HL-60/S4 treated with phorbol 12-myristate 13-acetate at 8.2 ng/mL for 4 days and 3 days (cell line): ENCODE data around the gene CELF4.

Experiments
- in situ Hi-C: fragments of 300-500 bp; cut with MboI; formaldehyde crosslinking; loops from 2 replicates; pipeline ENCODE4 v1.15.0; 2022; ENCODE audit warnings: low sequenced_read_pairs

CELF4 gene

DNA sequence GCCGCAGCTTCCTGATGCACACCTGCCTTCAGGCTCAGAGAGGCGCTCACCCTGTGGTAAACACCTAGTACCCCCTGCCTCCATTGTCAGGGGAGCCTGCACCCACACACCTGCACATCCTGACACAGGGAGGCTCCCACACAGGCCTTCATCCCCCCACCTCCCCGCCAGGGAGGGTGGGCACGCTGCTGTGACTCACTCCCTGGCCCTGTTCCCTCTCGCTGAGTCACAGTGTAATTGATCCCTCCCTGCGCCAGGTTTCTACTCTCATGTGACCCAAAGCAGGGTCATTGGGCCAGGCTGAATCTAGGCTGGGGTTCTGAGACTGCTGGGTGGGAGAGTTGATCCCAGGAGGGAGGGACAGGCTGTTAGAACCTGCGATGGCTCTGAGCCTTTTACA lies 8.5 kb upstream of the CELF4 start:
- in situ Hi-C loops: no loop called here

DNA sequence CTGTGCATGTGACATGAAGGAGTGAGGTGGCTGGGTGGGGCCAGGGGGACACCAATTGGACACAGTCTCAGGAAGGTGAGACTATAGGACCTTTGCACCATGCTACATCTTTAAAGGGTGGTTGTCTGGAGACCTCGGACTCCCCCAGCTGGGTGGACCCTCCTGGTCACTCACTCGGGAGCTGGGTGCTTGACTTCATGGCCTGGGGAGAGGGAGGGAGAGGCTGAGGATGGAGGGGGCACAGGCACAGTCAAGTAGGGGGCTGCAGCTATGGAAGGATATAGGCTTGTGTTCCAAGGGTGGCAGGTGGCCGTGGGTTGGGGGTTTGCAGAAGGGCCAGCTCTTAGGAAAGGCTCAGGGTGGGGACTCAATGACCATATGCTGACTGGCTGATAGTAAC lies 7.1 kb upstream of the CELF4 start:
- in situ Hi-C loops: no loop called here

DNA sequence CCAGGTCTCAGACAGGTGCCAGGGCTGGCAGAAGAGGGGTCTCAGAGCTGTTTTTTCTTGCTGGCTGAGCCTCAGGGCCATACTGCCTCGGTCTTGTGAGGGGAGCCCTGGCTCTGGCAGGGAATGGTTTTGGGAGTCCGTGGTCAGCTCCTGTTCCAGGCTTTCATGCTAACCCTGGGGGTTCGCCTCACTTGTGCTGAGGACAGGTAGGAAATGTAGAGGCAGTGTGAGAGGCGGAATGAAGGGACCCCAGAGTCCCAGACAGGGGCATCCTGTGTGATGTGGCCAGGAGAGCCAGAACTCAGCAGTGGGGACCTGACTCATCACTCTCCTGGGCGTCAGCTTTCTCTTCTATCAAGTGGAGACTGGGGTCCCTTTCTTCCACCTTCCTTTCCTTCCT lies 5.7 kb upstream of the CELF4 start:
- in situ Hi-C loops: no loop called here

DNA sequence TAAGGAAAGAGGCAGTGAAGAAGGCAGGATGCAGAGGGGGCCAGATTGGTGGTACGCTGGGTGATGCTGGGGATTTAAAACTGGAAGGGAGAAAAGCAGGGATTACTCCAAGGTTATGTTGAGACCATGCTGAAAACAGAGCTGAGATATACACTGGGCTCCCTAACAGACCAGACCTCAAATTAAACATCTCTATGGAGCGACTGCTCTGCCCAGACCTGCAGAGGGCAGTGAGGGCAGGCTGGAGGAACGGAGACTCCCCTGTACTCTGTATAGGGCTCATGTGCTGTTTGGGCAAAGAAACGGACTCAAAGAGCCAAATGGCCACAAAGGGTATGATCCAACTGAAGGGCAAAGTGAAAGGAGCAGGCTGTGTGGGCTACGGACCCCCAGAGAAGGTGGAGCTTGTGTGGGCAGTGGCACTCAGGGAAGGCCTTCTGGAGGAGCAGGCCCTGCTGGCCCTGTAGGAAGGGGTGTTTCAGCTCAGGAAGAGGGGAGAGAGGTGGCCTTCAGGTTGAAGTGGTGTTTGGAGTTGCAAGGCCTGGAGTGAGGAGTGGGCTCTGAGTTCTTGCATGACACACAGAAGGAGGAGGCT lies 4.8 kb upstream of the CELF4 start:
- in situ Hi-C loops: no loop called here

DNA sequence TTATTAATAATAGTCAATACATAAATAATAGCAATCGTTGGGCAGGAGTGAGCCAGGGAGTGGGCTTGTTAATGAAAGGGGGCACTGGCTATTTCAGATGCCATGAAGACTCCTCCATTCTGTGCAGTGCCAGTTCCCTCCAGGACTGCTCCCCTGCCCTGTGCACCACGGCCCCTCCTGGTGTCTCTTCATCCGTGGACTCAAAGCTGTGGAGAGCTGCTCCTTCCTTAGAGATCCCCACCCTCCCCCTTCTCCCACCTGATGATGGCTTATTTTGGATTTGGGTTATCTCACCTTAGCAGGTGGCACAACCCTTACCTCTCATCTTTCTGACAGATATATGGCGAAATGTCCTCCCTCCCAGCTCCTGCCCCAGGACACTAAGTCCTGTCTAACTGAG lies 3.1 kb upstream of the CELF4 start:
- in situ Hi-C loops: no loop called here

DNA sequence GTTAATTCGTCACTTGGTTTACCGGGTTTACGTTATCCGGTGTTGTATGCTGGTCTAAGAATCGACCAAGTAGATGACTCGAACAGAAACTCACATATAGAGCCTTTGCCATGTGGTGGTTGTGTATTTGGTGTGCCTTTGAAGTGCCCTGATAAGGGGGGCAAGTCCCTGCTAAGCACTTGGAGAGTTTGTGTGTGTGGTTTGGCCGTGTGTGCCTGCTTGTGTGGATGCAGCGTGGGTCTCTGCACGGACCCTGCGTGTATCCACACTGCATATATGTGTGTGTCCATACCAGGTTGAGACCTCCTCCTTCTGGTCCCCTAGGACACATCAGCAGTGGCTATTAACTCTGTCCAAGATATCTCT lies 2.4 kb upstream of the CELF4 start:
- in situ Hi-C loops: no loop called here

DNA sequence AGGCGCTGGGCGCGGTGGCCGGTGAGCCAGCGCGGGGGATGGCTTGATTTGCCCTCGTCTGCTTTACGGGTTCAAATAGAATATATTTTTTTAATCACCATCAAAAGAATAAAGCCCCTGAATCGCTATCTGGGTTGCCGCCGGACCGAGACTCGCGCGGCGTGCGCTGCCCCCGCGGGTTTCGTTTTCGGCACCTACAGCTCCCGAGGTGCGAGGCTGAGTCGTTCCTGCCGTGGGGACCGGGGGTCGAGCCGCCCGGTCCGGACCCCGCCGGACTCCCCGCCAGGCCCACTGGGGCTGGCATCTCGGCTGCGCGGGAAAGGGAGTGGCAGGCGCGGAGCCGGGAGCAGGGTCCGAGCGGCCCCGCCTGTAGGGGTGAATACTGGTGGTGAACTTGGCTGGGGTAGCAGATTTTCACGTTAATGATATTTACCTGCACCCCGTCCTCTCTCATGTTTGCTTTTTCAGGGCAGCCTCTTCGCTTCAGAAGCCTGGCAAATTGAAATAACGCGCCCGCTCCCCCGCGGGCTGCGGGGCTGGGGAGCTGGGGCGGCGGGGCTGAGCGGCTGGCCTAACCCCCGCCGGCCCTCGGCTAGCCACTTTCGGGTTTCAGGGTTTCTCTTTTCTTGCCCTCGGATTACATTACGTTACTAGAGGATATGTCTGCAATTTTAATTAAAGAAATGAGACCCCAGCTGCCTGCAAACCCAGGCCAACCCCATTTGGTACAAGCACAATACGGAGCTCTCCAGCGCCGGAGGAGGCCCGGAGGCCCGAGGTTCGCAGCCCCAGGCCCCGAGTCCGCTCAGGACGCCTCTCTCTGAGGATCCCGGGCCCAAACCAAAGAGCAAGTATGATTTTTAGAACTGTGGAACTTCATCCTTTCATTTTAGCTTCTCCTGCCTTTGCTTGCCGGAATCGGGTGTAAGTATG lies 1.7 kb upstream of the CELF4 start:
- in situ Hi-C loops: no loop called here

DNA sequence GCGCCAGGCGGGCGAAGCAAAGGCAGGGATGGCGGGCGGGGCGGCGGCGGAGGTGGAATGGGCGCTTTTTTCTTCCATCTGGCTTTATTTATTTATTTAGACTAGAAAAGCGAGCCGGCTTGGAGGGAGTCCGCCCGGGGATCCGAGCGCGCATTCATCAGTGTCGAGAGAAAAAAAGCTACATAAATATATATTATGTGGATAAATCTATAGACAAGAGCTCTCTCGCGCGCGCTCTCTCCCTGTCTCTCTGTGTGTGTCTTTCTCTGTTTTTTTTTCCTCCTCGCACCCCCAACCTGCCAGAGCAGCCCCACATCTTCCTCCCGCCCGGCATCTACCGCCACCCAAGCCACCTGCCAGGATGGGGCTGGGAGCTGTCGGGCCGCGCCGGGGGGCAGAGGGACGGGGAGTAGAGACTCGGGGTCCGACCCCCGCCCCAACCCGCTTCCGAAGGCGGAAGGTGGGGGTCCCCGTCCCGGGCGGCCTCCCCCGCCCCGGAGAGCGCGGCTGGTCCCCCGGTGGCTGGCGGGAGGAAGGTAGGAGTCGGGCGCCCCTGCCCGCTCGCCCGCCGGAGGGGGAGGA lies 972 bp upstream of the CELF4 start:
- in situ Hi-C loops: no loop called here

DNA sequence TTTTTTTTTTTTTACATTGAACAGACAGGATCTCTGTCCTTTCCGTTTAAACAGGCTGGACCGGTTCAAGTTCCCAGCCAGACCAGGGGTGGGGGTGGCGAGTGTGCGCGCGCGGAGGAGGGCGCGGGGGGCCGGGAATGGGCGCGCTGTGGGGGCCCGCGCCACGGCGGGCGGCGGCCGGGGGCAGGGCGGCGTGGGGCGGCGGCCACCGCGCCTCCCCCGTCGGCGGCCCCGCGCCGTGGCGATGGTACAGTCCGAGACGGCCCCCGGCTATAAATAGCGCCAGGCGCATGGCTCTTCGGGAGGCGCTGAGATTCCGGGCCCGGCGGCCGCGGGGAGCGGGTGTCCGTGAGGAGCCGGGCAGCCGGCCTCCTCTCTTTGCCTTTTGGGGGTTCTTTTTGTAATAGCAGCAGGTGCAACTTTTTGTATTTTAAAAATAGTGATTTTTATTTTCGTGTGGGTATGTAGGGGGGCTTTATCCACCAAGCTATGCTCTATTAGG lies 430 bp upstream of the CELF4 start:
- in situ Hi-C loops: no loop called here

DNA sequence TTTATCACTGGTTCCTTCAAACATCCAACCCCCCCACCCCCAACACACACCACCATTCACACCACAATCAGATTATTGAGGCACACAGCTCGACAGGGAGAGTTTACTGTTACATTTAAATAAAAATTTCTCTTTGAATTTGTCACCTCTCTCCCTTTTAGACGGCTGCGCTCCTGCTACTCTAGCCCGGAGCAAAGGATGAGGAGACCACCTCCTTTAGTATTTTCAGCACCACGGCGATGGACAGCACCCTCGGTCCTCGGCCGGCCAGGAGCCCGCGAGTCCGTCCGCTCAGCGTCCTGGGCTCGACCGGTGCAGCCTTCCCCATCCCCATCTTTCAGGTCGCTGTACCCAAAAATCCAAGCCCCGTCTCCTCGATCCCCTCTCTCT lies 892 bp downstream of the CELF4 start:
- in situ Hi-C loops: no loop called here

DNA sequence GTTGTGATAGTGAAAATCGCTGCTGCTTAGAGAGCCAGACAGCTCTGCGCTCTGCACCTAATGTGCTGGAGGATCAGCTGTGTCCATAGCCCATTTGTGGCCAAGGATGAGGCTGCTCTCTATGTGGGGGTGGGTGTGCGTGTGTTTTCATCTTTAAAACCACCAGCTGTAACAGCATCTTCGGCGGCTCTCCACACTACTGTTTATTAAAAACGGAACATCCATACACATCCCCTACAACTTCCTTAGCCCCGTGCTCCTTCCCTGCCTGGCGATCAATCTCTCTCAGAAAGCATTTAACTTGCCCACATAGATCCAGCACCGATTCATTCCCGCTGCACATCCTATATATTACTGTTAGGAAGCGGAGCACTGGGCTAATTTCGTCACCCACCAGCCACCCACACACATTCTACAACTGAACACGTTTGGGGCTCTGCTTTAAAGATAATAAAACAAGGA lies 1.6 kb downstream of the CELF4 start:
- in situ Hi-C loops: no loop called here

DNA sequence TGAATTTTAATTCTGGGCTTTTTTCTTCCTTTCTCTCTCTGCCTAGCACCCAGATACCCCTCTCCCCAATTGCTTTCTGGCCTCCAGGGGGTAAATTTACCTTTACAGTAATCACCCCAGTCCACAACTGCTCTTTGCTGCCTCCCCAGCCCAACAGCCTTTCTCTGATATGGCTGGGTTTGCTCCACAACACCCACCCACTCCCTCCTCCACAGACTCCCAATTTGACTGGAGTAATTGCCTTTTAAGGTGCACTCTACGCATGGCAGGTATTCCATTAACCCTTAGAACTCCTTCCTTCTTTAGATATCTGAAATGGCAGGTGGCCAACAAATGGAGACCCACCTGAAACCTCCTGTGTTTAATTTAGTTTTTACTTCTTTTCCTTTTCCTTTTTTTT lies 3.6 kb downstream of the CELF4 start:
- in situ Hi-C loops: no loop called here

DNA sequence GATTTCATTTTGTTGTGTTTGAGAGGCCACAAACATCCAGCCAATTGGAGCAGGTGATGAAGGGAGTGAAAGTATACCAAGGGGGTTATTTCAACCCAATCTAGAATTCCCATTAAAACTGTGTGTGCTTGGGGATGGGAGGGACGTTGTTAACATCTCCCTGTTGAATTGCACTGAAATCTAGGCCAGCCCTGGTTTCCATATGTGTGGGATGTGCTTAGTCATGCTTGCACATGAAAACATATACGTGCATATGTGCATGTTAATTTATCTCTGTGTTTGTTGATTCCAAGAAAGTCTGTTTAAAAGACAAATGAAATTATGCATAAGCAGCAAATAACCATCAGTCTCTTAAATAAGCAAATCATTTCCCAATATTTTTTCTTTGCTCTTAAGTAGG lies 5.6 kb downstream of the CELF4 start:
- in situ Hi-C loops: no loop called here

DNA sequence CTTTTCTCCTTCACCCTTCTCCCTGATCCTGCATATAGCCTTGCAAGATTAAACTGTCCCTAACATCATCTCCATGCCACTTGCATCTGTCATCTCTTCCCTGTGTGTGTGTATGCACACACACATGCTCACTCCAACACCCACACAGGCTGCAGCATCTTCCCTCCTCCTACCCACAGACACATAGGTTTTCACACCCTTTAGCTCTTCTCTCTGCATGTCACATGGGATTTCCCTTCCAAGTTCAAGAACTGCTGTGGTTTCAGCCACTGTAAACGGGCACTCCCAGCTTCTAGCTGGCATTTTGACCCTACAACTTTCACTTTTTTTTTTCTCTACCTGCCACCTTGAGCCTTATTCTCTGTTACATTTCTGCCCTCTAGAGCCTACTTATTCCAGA lies 6.4 kb downstream of the CELF4 start:
- in situ Hi-C loops: no loop called here

DNA sequence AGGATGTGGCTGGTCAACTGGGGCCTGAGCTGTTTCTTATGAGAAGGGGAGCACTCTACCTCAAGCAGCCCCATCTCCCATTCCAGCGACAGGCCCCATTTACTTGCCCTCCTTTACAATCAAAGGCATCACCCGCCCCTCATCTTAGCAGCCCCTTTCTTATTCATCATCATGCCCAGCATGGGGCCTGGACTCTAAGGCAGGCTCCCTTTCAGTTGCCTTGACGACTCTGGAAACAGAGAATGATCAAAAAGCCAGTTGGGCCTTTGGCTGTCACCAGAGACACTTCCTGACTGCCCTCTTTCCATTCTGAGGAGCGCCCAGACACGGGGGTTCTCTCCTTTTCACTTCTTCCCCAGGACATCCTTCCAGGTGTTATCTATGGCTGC lies 11.2 kb downstream of the CELF4 start:
- in situ Hi-C loops: no loop called here

DNA sequence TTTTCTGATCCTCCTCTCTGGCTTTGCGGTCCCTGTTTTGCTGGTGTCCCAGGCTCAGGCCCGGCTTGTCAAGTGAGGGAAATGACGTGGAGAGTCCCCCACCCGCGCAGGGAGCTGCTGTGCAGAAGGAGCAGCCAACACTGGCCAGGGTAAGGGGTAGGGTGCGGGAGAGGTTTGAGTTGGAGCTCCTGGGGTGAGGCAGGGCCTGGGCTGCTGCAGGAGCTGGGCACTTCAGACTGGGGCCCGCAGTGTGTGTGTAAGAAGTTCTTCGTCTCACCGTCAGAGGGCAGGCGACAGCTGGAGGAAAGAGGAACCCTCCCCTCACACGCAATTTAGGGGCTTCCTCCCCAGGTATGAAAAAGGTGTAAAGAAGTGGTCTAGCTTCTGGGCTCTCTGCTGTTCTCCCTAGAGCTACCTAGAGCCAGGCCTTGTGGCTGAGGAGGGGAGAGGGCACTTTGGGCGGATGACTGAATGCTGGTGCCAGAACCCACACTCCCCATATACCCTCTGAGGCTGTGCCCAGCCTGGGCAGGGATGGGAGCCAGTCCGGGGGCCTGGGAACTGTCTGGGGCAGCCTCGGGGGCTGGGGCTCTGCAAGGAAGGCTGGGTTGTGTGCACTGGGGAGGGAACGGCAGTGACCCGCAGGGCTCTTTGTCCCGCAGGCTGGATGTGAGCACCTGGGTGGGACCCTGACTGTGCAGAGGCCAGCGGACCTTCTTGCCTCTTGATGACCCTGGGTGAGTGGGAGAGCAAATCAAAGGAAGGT lies 11.8 kb downstream of the CELF4 start:
- in situ Hi-C loops: no loop called here

DNA sequence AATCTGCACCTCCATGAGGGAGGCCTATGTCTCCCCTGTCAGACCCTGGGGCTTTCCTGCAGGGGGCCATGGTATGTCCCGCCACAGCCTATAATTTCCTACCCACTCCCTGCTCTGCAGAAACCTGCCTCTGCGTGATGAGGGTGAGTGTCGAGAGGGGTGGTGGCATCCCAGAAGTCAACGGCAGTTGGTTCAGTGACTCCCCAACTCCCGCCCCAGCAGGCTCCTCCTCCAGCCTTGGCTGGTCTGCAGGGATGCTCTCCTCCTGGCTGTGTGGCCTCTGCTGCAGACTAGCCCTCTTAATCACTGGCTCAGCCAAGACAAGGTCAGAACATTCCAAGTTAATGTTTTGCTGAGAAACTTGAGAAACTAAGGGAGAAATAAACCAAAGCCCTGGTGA lies 13.3 kb downstream of the CELF4 start:
- in situ Hi-C loops: no loop called here

DNA sequence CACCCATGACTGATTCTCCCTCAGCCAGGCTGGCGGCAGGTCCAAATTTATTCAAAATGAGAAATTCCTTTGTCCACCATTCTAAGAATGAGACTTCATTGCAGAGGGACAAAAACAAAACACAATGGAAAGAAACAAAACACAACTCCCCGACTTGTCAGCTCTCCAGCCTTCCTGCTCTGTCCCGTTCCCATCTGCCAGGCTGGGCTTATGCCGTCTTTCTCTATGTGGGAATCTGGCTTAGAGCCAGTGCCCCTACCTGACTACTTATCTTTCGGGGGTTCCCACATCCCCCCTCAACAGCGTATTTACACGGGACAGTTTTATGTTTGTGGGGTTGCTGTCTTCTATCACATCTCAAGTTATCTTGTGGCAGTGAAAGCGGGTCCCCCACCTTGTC lies 13.8 kb downstream of the CELF4 start:
- in situ Hi-C loops: no loop called here

DNA sequence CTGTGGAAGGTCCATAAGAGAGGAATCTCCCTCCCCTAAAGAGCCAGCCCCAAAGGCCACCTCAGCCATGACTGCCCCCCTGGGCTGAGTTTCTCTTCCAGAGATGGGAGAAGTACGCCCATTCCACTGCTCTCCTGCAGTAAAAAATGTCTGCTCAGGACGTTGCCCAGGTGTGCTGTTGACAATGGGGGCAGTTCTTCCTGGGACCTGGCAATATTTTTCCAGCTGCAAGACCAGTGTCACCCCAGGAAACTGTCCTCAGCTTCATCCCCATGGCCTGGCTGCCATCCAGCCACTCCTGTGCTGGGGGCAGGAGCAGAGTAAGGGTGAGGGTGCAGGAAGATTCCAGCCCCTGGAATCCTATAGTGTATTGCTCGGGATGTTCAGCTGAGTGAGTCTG lies 14.3 kb downstream of the CELF4 start:
- in situ Hi-C loops: no loop called here

DNA sequence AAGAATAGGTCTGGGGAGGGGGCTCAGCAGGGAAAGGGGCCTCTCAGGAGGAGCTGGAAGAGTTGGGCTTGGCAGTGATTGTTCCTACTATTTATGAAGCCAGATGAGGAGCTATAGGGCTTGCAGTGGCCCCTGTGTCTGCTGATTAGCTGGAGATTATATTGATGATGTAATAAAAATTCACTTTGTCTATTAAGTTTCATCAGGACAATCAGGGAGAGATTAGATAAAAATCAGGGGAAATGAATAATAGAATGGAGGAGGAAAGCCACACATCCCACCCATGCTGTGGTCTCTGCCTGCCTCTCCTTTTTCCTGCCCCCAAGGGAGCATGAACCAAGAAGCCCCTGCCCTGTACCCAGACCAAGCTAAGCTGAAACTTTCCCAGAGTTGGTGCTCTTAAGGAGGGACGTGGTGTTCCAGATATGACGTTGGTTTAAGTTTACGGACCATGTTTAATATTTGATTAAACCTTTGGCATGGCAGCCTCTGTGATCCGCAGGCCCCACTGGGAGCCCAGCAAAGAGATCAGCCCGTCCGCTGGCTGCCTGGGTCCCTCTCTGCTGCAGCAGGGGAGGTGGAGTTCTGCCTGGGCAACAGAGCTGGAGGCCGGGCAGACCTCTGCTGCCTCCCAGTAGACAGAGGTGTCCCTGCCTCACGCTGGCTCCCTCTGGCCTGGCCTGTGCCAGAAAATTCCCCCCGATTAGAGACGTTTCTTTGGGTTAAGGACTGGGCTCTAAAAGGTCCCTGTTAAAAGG lies 15.3 kb downstream of the CELF4 start:
- in situ Hi-C loops: no loop called here
